Prostate gland (tissue), 2 donors: ENCODE data around the gene PPP1R7.

Experiments
- POLR2AphosphoS5 ChIP-seq: sonication (generic); formaldehyde crosslinking; IDR thresholded peaks from one replicate; pipeline ENCODE4 v1.6.1; 2017; ENCODE audit warnings: antibody characterized with exemption
- TF ChIP-seq, protein P1 (sequence below), 4 experiments: fragments of 200-600 bp in 2 of 4; fragments of 450-650 bp in 2 of 4; sonication (generic) in 2 of 4; IDR thresholded peaks; 1 replicate in 3 of 4; 2 replicates in 1 of 4; pipeline ENCODE4 v1.5.1; 2016 to 2019; ENCODE audit warnings: antibody characterized with exemption in 4 of 4, mild to moderate bottlenecking in 2 of 4, moderate library complexity in 2 of 4

DNA sequence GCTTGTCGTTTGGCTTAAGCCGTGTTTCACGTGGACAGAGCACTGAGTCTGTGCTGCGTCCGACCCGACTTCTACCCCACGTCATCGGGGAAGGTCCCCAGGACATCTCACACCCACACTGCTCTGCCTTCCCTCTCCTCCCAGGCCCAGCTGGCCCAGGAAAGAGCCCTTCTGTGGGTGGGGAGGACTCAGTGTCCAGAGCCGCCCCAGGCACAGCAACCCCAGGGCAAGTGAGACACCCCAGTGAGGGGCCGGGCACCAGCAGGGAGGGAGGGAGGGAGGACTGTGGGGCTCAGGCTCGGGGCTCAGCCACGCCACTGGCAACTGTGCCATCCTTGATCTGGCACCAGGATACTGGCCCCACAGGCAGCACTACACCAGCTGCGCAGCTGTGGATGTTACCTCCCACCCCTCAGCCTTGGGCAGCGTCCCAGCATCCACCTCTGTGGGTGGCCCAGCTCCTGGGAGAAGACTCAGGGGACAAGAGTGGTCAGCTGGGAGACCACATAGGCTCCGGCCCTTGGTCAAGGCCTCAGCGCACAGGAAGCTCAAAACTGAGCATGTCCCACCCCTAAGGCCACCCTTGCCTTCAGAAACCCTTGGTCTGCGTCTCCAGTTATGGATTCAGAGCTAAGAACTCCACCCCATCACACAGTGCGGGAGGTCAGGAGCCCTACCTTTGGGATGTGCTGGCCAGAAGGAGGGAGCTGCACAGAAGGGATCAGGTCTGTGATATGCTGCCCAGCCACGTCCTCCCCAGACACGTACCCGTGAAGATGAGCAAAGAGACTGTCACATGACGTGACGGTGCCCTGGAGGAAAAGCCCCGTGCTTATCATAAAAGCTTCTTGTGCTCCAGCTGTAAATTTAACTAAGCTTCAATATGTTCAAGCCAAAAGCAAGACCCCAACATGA is 12.7 kb upstream of the PPP1R7 start:
- TF ChIP-seq, protein P1, sequence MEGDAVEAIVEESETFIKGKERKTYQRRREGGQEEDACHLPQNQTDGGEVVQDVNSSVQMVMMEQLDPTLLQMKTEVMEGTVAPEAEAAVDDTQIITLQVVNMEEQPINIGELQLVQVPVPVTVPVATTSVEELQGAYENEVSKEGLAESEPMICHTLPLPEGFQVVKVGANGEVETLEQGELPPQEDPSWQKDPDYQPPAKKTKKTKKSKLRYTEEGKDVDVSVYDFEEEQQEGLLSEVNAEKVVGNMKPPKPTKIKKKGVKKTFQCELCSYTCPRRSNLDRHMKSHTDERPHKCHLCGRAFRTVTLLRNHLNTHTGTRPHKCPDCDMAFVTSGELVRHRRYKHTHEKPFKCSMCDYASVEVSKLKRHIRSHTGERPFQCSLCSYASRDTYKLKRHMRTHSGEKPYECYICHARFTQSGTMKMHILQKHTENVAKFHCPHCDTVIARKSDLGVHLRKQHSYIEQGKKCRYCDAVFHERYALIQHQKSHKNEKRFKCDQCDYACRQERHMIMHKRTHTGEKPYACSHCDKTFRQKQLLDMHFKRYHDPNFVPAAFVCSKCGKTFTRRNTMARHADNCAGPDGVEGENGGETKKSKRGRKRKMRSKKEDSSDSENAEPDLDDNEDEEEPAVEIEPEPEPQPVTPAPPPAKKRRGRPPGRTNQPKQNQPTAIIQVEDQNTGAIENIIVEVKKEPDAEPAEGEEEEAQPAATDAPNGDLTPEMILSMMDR (IDR thresholded peaks at IDR 0.05), result no peak
- no peak for TF ChIP-seq POLR2AphosphoS5
